HepG2 (cell line): Measurements from ENCODE around the gene FHDC1.

Source experiments
- CBX1 ChIP-seq: IDR thresholded peaks from one replicate; pipeline ENCODE4 v1.6.1; 2016; ENCODE audit warnings: antibody characterized with exemption, low read depth
- EP300 ChIP-seq, 3 experiments: sonication (generic) in 1 of 3; formaldehyde crosslinking in 1 of 3; IDR thresholded peaks; 2 replicates each; pipeline versions ENCODE4 v1.5.1 to v1.6.1; 2011 to 2020; ENCODE audit warnings: low read depth in 2 of 3, low read length in 2 of 3, borderline replicate concordance in 1 of 3, improper control_type of control experiment in 1 of 3, mild to moderate bottlenecking in 1 of 3, missing genetic modification reagents in 1 of 3, moderate library complexity in 1 of 3
- EZH2 ChIP-seq: conservative IDR thresholded peaks from 2 replicates; pipeline ENCODE4 v1.6.1; 2012; ENCODE audit warnings: mild to moderate bottlenecking, low read depth, low read length, moderate library complexity
- JUN ChIP-seq: sonication (generic); formaldehyde crosslinking; IDR thresholded peaks from 2 replicates; pipeline ENCODE4 v1.4.0; 2020; ENCODE audit warnings: mild to moderate bottlenecking, missing genetic modification reagents
- MYNN ChIP-seq: sonication (generic); formaldehyde crosslinking; IDR thresholded peaks from 2 replicates; pipeline ENCODE4 v1.4.0; 2020; ENCODE audit warnings: mild to moderate bottlenecking, low read depth, missing genetic modification reagents
- NFE2 ChIP-seq: sonication (generic); formaldehyde crosslinking; IDR thresholded peaks from 2 replicates; pipeline ENCODE4 v1.4.0; 2020; ENCODE audit warnings: missing genetic modification reagents
- RAD21 ChIP-seq: fragments of 450-650 bp; formaldehyde crosslinking; IDR thresholded peaks from 2 replicates; pipeline ENCODE4 v1.5.0; 2020; ENCODE audit warnings: mild to moderate bottlenecking
- ZNF350 ChIP-seq: sonication (generic); formaldehyde crosslinking; IDR thresholded peaks from 2 replicates; pipeline ENCODE4 v1.4.0; 2020; ENCODE audit warnings: mild to moderate bottlenecking, low read depth, missing genetic modification reagents, borderline replicate concordance
- ZNF616 ChIP-seq: sonication (generic); formaldehyde crosslinking; IDR thresholded peaks from 2 replicates; pipeline ENCODE4 v1.5.0; 2020; ENCODE audit warnings: low read depth, mild to moderate bottlenecking, missing genetic modification reagents
- TF ChIP-seq, protein P1 (sequence below): sonication (generic); formaldehyde crosslinking; IDR thresholded peaks from 2 replicates; pipeline ENCODE4 v1.5.0; 2020; ENCODE audit warnings: mild to moderate bottlenecking, missing genetic modification reagents, moderate library complexity
- TF ChIP-seq, protein P2 (sequence below): sonication (generic); formaldehyde crosslinking; IDR thresholded peaks from 2 replicates; pipeline ENCODE4 v1.5.0; 2020; ENCODE audit warnings: missing genetic modification reagents
- TF ChIP-seq, protein P3 (sequence below): sonication (generic); formaldehyde crosslinking; IDR thresholded peaks from 2 replicates; pipeline ENCODE4 v1.4.0; 2020; ENCODE audit warnings: mild to moderate bottlenecking, low read depth, missing genetic modification reagents

DNA sequence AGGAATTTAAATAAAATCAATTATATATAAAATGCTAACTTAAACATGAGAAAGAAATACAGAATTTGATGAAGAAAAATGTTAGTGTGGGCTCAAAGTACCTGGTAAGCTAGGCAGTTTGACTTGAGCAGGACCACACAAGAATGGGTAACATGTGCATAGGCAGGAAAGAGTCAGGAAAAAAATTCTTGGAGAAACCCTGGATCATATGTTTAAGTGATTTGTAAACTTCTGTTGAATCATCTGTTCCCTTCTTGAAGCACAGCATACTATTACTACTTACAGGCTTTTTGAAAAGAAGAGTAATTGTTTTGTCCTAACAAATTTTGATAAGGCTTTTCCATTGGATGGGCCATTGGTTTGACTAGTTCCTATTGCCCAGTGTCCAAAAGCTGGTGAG lies 37.5 kb upstream of the FHDC1 start:
- TF ChIP-seq CBX1: no peak
- no peak for TF ChIP-seq ZNF616 (CRISPR knock-in tag)
- no peak for TF ChIP-seq ZNF350 (CRISPR knock-in tag)
- TF ChIP-seq RAD21 (CRISPR knock-in tag): no peak
- TF ChIP-seq EP300 (IDR thresholded peaks at IDR 0.05; ENCODE audit: low read depth in 2 of 2, low read length in 2 of 2): no peak
- no peak for TF ChIP-seq EP300 (CRISPR knock-in tag; IDR thresholded peaks at IDR 0.05; ENCODE audit: borderline replicate concordance)
- TF ChIP-seq, protein P1, sequence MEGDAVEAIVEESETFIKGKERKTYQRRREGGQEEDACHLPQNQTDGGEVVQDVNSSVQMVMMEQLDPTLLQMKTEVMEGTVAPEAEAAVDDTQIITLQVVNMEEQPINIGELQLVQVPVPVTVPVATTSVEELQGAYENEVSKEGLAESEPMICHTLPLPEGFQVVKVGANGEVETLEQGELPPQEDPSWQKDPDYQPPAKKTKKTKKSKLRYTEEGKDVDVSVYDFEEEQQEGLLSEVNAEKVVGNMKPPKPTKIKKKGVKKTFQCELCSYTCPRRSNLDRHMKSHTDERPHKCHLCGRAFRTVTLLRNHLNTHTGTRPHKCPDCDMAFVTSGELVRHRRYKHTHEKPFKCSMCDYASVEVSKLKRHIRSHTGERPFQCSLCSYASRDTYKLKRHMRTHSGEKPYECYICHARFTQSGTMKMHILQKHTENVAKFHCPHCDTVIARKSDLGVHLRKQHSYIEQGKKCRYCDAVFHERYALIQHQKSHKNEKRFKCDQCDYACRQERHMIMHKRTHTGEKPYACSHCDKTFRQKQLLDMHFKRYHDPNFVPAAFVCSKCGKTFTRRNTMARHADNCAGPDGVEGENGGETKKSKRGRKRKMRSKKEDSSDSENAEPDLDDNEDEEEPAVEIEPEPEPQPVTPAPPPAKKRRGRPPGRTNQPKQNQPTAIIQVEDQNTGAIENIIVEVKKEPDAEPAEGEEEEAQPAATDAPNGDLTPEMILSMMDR (CRISPR knock-in tag): no peak
- TF ChIP-seq MYNN (CRISPR knock-in tag): no peak
- no peak for TF ChIP-seq JUN (CRISPR knock-in tag)
- TF ChIP-seq, protein P2, sequence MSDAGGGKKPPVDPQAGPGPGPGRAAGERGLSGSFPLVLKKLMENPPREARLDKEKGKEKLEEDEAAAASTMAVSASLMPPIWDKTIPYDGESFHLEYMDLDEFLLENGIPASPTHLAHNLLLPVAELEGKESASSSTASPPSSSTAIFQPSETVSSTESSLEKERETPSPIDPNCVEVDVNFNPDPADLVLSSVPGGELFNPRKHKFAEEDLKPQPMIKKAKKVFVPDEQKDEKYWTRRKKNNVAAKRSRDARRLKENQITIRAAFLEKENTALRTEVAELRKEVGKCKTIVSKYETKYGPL (CRISPR knock-in tag): no peak
- no peak for TF ChIP-seq EZH2
- TF ChIP-seq, protein P3, sequence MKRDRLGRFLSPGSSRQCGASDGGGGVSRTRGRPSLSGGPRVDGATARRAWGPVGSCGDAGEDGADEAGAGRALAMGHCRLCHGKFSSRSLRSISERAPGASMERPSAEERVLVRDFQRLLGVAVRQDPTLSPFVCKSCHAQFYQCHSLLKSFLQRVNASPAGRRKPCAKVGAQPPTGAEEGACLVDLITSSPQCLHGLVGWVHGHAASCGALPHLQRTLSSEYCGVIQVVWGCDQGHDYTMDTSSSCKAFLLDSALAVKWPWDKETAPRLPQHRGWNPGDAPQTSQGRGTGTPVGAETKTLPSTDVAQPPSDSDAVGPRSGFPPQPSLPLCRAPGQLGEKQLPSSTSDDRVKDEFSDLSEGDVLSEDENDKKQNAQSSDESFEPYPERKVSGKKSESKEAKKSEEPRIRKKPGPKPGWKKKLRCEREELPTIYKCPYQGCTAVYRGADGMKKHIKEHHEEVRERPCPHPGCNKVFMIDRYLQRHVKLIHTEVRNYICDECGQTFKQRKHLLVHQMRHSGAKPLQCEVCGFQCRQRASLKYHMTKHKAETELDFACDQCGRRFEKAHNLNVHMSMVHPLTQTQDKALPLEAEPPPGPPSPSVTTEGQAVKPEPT (CRISPR knock-in tag): no peak
- TF ChIP-seq NFE2 (CRISPR knock-in tag): no peak
